ENCODE results near the gene CD274. TPM values are rescaled to one million over a fixed set of nuclear protein-coding genes. Genes with fewer than 3 reads are reported as not detected.
"Not testable (repeated sequence)": the region's sequence is repeated elsewhere in the genome, so short reads cannot be mapped to it uniquely, and the experiment has no call there.

Gene CD274
- total RNA-seq, 1 experiment from 2014 or later: not detected

DNA sequence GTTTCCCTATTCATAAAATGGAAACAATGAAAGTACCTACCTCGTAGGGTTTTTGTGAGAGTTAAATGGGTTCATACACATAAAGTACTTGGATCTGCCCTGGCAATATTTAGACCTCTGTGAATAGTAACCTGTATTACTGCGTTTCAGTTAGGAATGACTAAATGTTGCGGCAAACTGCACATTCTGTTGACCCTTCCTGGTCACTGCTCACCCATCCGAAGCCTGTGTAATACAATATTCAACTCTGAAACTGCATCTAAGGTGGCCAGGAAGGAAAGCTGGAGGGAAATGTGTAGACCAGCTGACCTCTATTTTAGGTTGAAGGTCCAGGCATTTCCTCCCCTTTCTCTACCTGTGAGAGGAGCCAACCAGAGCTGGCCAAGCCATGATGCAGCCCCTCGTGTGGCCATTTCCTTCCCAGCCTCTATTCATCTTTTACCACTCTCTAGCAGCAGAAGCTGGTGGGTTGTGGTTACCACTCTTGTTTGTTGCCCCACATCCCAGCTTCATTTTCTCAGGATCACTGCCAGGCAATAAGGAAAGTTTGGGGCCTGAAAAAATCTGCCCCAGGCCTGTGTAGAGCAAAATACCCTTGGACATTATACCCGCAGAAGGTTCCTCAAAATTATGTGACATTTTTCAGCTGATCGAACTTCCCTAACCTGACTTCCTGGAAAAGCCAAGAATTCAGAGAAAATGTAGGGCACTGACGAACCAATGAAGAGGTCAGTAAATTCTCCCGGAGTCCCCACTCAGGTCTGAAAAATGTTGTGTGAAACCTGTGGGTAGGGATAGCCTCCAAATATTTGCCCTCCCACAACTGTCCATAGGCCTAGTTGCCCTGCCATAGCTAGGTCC, 39.5 kb downstream of the CD274 start:
- in situ Hi-C loops (cut with HindIII; ENCODE audit: low sequenced_read_pairs): no loop called here
- no peak for DNase-seq (ENCODE audit: low spot score)

DNA sequence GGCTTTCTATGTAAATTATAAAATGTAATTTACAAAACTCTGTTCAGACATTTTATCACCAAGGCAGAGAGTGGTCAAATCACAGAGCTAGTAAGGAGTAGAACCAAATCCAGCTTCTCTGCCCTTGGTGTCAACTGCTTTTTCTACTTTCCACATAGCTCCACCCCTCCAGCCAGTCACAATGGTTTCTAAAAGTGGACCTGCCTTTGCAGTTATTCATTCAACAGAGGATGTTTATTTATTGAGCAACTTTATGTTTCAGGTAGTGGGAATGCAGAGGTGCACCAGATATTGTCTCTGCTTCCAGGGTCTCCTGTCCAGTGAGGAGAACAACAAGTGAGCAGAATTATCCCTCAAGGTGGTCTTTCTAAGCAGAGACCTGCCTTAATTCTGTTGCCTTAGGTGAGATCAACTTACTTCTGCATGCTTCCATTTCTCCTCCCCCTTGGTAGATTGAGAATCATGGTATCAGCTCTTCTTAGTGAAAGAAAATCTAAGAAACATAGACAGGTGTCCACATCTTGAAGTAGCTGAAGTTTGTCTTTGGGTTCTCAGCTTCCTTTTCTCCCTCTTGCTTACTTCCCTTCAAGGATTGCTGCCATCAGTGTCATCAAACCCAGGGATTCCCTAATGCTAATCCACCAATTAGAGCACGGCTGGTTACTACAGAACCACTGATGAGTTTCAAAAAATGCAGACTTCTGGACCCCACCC, 42.8 kb downstream of the CD274 start:
- in situ Hi-C loops (cut with HindIII; ENCODE audit: low sequenced_read_pairs): no loop called here
- DNase-seq (ENCODE audit: low spot score): no peak

DNA sequence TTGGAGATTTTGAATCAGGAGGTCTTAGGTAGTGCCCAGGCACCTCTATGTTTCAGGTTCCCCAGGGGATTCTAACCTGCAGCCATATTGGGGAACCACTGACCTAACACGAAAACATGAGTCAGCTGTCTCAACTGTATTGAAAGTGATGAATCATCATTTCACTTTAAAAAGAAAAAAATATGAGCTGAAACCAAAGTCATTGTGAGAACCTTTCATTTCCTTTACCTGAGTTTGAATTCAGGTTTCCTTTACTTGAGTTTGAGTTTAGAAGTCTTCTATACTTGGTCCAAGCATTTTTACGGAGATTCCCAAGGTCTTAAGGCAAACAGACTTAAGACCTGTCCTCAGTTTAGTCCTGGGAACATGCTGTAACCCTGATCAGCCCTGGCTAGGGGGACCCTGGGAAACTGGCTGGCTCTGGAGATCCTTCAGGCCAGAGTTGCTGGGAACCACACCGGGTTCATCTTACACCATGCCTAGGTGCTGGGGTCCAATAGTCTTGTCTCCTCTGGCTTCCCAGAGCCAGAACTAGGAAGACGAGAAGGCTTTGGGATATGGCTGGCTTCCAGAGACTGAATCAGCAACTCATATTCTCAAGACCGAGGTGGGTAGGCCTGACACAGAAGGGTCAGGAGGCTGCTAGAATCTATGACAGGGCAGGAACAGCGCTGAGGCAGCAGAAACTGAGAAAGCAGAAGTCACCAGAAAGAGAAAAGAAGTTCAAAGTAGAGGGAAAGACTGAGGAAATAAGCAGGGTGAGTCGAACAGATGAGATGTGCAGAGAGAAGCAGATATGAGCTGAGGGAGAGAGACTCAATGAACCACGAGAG, 43.6 kb downstream of the CD274 start:
- DNase-seq (ENCODE audit: low spot score): no peak
- in situ Hi-C loops (cut with HindIII; ENCODE audit: low sequenced_read_pairs): no loop called here

DNA sequence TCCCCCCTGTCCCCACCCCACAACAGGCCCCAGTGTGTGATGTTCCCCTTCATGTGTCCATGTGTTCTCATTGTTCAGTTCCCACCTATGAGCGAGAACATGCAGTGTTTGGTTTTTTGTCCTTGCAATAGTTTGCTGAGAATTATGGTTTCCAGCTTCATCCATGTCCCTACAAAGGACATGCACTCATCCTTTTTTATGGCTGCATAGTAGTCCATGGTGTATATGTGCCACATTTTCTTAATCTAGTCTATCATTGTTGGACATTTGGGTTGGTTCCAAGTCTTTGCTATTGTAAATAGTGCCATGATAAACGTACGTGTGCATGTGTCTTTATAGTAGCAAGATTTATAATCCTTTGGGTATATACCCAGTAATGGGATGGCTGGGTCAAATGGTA, 44.4 kb downstream of the CD274 start:
- DNase-seq (ENCODE audit: low spot score); in situ Hi-C loops (cut with HindIII; ENCODE audit: low sequenced_read_pairs): not testable (repeated sequence)

DNA sequence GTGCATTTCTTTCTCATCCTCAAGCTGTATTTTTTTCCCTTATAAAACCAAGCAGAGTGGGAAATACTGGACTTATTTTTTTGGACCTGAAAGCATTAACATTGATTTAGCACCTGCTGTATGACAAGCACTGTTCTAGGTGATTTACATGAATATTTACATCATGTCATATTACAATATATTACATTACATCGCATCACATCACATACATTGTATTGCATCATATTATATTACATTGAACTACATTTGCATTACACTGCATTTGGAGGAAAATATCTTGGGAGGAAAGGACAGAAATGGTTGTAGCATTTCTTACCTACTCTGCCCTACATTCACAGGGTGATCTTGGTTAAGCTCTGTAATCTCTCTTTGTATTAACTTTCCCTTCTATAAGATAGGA, 48.8 kb downstream of the CD274 start:
- in situ Hi-C loops (cut with HindIII; ENCODE audit: low sequenced_read_pairs): no loop called here
- no peak for DNase-seq (ENCODE audit: low spot score)

DNA sequence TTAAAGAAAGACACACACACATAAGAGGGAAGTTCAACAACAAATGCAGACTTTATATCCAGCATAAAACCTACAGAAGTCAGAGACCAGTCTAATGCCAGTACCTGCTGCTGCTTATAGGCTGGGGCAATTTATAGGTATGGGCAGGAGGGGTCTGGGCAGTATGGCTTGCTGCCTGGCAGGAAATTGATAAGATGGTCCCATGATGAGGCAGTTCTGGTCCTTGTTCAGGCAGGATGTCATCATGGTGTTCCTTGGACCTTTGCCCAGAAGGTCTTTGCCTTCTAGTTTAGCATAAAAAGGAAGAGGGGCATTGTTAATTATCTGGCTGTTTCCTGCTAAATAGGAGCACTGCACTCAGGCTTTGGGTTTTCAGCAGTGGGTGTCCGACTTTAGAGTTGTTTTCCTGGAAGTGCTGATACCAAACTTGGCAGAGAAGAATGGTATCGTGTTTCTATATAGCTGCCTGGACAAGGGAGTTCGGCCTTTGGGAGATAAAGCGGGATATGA, 49.6 kb downstream of the CD274 start:
- in situ Hi-C loops (cut with HindIII; ENCODE audit: low sequenced_read_pairs): no loop called here
- no peak for DNase-seq (ENCODE audit: low spot score)

DNA sequence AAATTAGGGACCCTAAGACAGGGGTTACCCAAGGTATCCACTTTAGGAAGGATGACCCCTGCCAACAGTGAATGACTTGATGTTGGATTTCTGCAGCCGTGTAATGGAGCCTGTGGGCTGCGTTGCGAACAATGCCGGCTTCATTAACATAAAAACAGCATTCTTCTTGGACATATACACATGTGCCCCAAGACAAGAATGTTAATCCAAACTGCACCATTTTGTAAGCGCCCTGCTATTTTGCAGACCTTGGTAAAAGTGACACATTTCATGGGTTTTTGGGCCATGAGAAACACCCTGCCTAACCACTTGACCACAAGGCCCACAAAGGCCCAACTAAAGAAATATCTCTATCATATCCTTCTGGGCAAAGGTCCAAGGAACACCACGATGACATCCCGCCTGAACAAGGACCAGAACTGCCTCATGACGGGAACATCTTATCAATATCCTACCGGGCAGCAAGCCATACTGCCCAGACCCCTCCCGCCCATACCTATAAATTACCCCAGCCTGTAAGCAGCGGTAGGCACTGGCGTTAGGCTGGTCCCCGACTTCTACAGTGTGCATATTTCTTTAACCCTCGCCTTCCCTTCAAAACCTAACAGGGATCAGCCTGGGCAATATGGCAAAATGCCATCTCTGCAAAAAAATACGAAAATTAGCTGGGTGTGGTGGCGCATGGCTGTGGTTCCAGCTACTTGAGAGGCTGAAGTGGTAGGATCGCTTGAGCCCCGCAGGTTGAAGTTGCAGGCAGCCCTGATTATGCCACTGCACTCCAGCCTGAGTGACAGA, 50.3 kb downstream of the CD274 start:
- in situ Hi-C loops (cut with HindIII; ENCODE audit: low sequenced_read_pairs): no loop called here
- DNase-seq (ENCODE audit: low spot score): no peak

DNA sequence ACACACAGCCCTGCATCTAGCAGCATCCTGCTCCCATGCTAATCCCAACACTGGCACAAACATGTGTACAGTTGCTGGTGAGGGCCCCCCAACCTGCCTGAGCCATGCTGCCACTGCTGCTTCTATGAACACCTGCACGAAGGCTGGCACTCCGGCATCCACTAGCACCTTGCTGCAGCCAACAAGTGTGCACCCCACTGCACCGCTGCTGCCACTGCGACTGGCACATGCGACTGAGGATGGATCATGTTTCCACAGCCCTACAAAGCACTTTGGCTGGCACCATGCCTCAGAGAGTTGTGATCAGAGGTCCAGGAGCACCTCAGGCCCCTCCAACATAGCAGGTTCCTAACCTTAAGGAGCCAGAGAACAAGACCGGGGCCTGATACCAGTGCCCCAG, 52.2 kb downstream of the CD274 start:
- in situ Hi-C loops (cut with HindIII; ENCODE audit: low sequenced_read_pairs): no loop called here
- DNase-seq (ENCODE audit: low spot score): no peak

DNA sequence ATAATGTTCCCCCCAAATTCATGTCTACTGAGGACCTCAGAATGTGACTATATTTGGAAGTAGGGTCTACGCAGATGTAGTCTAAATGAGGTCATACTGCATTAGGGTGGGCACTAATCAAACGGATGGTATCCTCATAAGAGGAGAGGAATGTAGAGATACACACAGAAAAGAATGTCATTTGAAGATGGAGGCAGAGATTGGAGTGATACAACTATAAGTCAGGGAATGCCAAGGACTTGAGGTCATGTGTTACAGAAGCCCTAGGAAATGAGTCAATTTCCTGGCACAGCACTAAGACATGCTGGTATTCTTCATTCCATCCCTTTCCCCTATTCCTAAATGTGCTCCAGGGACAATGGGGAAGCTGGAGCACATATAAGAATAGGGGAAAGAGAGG, 59.2 kb downstream of the CD274 start:
- in situ Hi-C loops (cut with HindIII; ENCODE audit: low sequenced_read_pairs): no loop called here
- DNase-seq (ENCODE audit: low spot score): no peak

DNA sequence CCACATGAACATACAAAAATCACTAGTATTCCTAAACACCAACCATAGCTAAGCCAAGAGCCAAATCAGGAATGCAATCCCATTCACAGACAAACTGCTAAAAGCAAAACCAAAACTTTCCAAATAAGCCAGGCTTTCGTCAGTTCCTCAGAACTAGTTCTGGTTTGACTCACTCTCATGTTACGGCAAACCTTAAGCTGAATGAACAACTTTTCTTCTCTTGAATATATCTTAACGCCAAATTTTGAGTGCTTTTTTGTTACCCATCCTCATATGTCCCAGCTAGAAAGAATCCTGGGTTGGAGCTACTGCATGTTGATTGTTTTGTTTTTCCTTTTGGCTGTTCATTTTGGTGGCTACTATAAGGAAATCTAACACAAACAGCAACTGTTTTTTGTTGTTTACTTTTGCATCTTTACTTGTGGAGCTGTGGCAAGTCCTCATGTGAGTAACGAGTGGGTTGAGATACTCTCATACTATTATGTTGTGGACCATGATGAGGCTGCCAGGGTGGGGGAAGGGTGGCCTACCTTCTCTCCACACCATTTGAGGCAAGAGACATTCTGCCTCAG, 60.1 kb downstream of the CD274 start, which contains the start of gene PDCD1LG2:
Gene PDCD1LG2 (plus strand): TSS at position 172 of the 572 bp plus-strand sequence. CDS start 12,016 bp downstream, outside the sequence.
- in situ Hi-C loops (cut with HindIII; ENCODE audit: low sequenced_read_pairs): no loop called here
- no peak for DNase-seq (ENCODE audit: low spot score)

DNA sequence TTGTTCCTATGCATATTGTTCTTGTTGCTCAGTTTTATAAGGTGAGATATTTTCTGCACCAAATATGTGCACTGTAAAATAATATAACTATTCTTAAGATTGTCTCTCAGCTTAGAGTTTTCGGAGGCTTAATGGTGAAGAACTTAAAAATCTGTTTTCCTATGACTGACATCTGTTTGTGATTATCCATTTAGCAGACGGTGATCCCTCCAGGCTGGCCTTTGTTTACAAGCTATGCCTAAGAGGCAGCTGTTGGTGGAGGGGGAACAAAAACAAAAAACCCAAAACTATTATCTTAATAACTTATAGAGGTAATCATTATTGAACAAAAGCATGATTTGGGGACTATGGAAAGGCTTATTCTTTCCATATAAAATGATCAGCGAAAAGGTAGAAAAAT, 60.6 kb downstream of the CD274 start:
- DNase-seq (ENCODE audit: low spot score): no peak
- in situ Hi-C loops (cut with HindIII; ENCODE audit: low sequenced_read_pairs): no loop called here

DNA sequence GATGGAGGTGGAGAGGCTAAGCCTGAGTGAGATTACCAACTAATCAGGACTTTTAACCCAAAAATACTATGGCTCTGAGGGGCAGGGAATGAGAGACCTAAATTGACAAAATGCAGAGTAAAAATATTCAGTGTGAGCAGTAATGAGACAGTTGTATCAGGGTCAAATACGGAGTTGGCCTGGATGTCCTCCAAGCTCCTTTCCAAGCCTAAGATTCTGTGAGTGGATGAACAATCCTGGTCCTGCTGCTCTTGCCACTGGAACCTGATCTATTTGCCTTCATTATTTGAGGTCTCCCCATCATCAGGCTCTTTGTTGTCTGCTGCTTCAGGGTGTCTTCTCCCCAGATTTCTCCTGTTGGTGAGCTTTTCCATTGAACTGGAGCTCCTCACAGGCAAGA, 61.1 kb downstream of the CD274 start:
- in situ Hi-C loops (cut with HindIII; ENCODE audit: low sequenced_read_pairs): no loop called here
- DNase-seq (ENCODE audit: low spot score): no peak

DNA sequence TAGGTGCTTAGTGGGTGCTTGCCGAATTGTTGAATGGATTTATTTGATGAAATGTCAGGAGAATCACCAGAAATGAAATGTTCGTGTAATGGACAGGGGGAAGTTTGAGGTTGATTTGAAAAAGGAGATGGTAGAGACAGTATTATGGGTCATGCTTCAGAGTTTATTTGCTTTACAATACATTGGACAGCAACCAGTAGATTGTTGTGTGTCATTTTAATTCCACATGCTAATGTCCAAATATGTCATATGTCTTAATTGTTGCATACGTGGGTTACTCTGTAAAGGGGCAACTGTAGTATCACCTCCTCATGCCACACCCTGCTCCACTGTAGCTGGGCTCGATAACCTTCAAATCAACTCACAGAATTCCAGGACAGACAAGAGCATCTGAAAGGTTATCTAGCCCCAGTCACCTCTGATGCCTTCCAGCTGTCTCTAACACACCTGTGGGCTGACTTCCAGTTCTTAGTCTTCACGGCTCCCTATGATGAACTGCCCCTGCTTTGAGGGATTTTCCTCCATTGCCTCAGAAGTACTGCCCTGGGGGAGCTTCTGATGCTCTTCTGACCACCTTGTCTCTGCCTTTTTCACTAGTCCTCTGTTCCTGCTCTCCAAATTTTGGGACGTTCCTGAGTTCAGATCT, 61.7 kb downstream of the CD274 start:
- no peak for DNase-seq (ENCODE audit: low spot score)
- in situ Hi-C loops (cut with HindIII; ENCODE audit: low sequenced_read_pairs): no loop called here

DNA sequence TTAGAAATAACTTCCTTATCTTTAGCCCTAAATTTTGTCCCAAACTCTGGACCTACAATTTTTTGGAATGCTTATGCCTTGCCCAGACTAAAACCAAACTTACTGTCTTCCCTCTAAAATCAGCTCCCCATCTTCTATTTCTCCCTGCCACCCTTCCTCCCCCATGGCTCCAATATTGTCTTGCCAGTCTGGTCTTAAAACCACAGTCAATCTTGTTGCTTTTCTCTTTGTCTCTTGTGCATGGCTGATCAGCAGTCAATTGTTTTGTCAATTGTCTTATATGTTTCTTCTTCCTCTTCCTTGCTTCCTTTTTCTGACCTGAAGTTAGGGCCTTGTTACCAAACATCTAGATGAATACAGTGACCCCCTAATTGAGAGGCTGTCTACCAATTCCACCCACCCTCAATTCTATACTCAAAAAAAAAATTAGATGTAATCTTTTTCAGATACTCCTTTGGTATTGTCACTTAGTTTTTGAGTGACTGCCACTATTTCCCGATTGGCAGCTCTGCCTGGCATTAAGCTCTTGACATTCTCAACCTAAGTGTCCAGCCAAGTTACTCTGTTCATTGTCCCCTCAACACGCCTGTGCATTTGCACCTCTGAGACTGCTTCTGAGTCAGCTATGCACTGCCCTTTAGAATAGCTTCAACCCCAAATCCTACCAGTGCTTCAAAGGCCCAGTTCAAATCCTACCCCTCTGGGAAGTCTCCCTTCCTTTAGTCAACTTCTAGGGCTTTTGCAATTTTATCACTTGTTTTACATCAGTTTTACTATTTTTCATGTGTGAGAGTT, 62.5 kb downstream of the CD274 start:
- in situ Hi-C loops (cut with HindIII; ENCODE audit: low sequenced_read_pairs): no loop called here

DNA sequence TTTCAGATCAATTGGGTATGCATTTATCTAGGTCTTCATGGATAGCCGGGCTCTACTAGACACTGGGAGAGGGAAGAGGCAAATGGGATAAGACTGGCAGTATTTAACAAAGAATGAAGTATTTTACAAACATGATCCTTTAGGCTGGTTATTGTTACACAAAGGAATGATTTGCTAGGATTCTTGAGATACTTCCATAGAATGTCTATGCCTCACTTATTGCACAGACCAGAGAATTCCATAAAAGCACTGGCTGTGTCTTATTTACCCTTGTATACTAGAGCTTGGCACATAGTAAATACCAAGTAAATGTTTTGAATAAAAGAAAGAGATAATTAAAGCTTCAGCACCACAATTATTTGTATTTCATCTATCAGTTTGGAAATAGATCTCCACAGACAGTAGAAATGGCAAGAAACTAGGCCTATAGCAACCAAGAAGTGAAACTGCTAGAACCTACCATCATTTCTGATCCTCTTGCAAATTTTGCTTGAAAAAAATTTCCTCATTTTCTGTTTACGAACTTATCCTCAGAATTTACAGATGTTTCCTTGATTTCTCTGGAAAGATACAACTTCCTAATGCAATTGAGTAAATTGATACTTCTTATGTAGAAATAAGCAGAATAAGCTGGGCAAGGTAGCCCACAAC, 63.7 kb downstream of the CD274 start:
- DNase-seq (ENCODE audit: low spot score): no peak
- in situ Hi-C loops (cut with HindIII; ENCODE audit: low sequenced_read_pairs): no loop called here

More for the DNA sequence above, 62.5 kb downstream of the CD274 start:
- no peak for DNase-seq (ENCODE audit: low spot score)

DNA sequence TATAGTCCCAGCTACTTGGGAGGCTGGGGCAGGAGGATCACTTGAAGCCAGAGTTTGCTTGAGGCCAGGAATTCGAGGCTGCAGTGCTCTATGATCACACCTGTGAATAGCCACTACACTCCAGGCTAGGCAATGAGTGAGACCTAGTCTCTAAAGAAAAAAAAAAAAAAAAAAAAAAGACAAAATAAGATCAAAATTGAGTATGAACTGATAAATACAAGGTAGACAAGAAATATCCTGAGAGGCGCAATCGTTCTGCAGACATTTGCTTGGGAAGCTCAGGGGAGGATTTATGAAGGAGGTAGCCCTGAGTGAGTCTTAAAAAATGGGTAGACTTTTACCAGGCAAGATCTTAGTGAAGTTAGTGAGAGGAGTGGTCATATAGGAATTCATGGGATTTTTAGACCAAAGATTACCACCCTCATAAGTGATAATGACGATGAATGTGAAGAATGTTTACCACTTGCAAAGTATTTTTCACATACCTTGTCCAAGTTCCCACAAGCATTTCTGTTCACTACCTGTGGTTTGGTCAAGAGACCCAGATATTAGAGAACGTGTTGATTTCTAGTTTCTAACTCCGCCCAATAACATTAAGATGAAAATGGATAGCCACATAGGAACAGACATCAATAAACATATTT, 64.4 kb downstream of the CD274 start:
- in situ Hi-C loops (cut with HindIII; ENCODE audit: low sequenced_read_pairs): no loop called here
- no peak for DNase-seq (ENCODE audit: low spot score)

Measured in G401 (cell line).